Thyroid gland (tissue), 4 donors: ENCODE measurements around the gene ENTPD7. TPM values are rescaled to one million over a fixed set of nuclear protein-coding genes. Genes with fewer than 3 reads are reported as not detected.

Source experiments
- DNase-seq, 2 donors: peaks; one replicate each; pipeline ENCODE4 v3.0.0-alpha.2; 2019
- H3K27ac ChIP-seq, 3 donors: fragments of 200-600 bp; sonication (generic); 1 replicate in 2 of 3; 2 replicates in 1 of 3; pipeline ENCODE4 v1.5.1; 2016 to 2019; ENCODE audit warnings: mild to moderate bottlenecking in 1 of 3, moderate library complexity in 1 of 3
- H3K27me3 ChIP-seq: fragments of 200-600 bp; sonication (generic); one replicate; pipeline ENCODE4 v1.5.1; 2019
- H3K36me3 ChIP-seq, 2 donors: fragments of 200-600 bp; sonication (generic); one replicate each; pipeline ENCODE4 v1.5.1; 2016 to 2019
- H3K4me1 ChIP-seq, 2 donors: fragments of 200-600 bp; sonication (generic); one replicate each; pipeline ENCODE4 v1.5.1; 2017 to 2019
- H3K4me3 ChIP-seq, 3 donors: fragments of 200-600 bp; sonication (generic); replicated peaks in 1 of 3; 1 replicate in 2 of 3; 2 replicates in 1 of 3; pipeline ENCODE4 v1.5.1; 2016; ENCODE audit warnings: mild to moderate bottlenecking in 1 of 3
- H3K9me3 ChIP-seq: fragments of 200-600 bp; sonication (generic); one replicate; pipeline ENCODE4 v1.5.1; 2017
- CTCF ChIP-seq, 6 experiments: fragments of 200-600 bp in 3 of 6; fragments of 450-650 bp in 3 of 6; sonication (generic) in 3 of 6; IDR thresholded peaks; one replicate each; pipeline ENCODE4 v1.5.1; 2016 to 2019; ENCODE audit warnings: antibody characterized with exemption in 6 of 6, mild to moderate bottlenecking in 2 of 6, inconsistent platforms in 1 of 6, moderate library complexity in 1 of 6
- POLR2A ChIP-seq, 2 donors: fragments of 450-650 bp; IDR thresholded peaks; one replicate each; pipeline ENCODE4 v1.6.1; 2017; ENCODE audit warnings: antibody characterized with exemption in 2 of 2, mild to moderate bottlenecking in 2 of 2, moderate library complexity in 1 of 2
- WGBS, 2 donors: methylation state at CpG; one replicate each; pipeline ENCODE4 v1.1.5; 2017; 5-methylcytosine and 5-hydroxymethylcytosine counted together
- intact Hi-C: fragments of 100-400 bp; cut with DNase I; formaldehyde crosslinking; loops from one replicate; pipeline ENCODE4 v1.15.1; 2023
- total RNA-seq, 4 donors: library from RNA; depleted of rRNA; stranded (reverse); fragments of >200 nt; gene quantifications; one replicate each; pipeline ENCODE4 v1.2.3, GENCODE V29; 2016

ENTPD7 gene
- total RNA-seq, 4 donors from 2014 or later, result 7.8 to 13.7 (median 10.2) TPM

- TF ChIP-seq CTCF (IDR thresholded peaks at IDR 0.05) (no peak), POLR2A (IDR thresholded peaks at IDR 0.05) (no peak)
- WGBS, 2 donors, result 89 to 94% methylated on average over 2 of the region's 2 CpGs
- Histone ChIP-seq H3K27me3 (no peaks in the 10 kb centered on the region), H3K4me3 (no peak overlapping the region), H3K27ac (no peak overlapping the region), H3K4me1 (no peaks in the 10 kb centered on the region), H3K36me3 (no peaks in the 10 kb centered on the region), H3K9me3 (no peaks in the 10 kb centered on the region)
- intact Hi-C loops, result no loop called here
- no peak for DNase-seq
Measured at GRCh38 chr10:99647601-99648151, 11.6 kb upstream of the ENTPD7 start.

GRCh38 chr10:99648717-99649116 lies 10.6 kb upstream of the ENTPD7 start:
- WGBS, 2 donors, result 0% methylated on average over 1 of the region's 1 CpG
- Histone ChIP-seq H3K9me3 (no peaks in the 10 kb centered on the region), H3K4me3 (no peak overlapping the region), H3K36me3 (no peaks in the 10 kb centered on the region), H3K27ac (no peak overlapping the region), H3K4me1 (no peaks in the 10 kb centered on the region), H3K27me3 (no peaks in the 10 kb centered on the region)
- DNase-seq, result no peak
- intact Hi-C loops, result no loop called here
- TF ChIP-seq POLR2A (IDR thresholded peaks at IDR 0.05) (no peak), CTCF (IDR thresholded peaks at IDR 0.05) (no peak)

DNA sequence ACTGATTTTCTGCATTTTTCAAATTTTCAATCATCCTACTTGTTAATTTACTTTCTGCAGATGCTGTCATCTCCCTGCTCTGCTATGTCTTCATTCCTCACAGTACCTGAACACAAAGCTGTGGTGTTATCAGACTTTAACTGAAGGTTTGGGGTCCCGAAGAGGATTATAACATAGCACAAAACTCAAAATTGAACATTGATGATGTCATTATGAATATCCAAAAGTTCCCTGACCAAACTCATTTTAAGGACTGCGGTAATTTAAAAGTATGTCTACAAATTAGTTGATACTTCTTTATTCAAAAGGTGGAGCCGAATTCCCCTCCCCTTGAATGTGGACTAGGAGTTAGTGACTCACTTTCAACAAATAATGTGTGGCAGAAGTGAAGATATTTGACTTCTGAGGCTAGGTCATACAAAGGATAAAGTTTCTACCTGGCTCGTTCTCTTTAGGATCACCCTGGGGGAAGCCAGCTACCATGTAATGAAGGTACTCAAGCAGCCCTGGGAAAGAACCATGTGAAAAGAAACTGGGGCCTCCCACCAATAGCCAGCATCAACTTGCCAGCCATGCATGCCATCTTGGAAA lies 6.4 kb upstream of the ENTPD7 start:
- no peak for DNase-seq
- H3K9me3 ChIP-seq, result no peaks in the 10 kb centered on the region
- WGBS, 2 donors, result 87 to 93% methylated on average over 4 of the region's 4 CpGs
- intact Hi-C loops, result no loop called here
- H3K27ac ChIP-seq, result no peak overlapping the region
- H3K36me3 ChIP-seq, result no peaks in the 10 kb centered on the region
- no peaks in the 10 kb centered on the region for H3K4me1 ChIP-seq
- H3K27me3 ChIP-seq, result no peaks in the 10 kb centered on the region
- TF ChIP-seq CTCF (IDR thresholded peaks at IDR 0.05) (no peak), POLR2A (IDR thresholded peaks at IDR 0.05) (no peak)
- no peak overlapping the region for H3K4me3 ChIP-seq

DNA sequence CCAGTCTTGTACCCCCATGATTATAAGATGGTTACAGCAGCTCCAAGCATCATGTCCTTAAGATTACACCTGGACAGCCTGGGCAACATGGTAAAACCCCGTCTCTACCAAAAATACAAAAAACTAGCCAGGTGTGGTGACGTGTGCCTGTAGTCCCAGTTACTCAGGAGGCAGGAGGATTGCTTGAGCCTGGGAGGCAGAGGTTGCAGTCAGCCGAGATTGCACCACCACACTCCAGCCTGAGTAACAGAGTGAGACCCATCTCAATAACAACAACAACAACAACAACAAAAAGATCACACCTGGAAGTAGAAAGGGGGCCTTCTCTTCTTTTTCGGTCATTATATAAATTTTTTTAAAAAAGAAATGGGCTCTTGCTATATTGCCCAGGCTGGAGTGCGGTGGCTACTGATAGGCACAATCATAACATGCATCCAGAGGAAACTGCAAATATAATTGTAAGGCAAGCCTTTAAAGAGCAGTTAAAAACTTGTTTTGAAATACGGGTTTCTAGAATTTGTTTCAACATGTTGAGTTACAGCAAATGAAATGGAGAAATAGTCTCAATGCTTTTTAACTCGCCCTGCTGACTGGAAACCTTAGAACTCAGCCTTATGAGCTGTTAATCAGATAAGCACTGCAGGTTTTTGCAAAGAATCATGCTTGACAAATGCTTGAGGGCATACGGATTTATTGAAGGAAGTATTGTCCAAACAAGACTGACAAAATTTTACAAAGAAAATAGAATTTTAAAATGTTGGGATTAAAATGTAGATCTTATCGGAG lies 4.7 kb upstream of the ENTPD7 start:
- H3K27ac ChIP-seq, result no peak overlapping the region
- intact Hi-C loops, result no loop called here
- 87 to 88% methylated on average over 9 of the region's 9 CpGs for WGBS, 2 donors

More for the DNA sequence above, 4.7 kb upstream of the ENTPD7 start:
- Histone ChIP-seq H3K9me3 (no peaks in the 10 kb centered on the region), H3K4me3 (no peak overlapping the region), H3K27me3 (no peaks in the 10 kb centered on the region), H3K36me3 (no peaks in the 10 kb centered on the region), H3K4me1 (peaks cover 0 to 6% of the 10 kb centered on the region in 2 donors)
- no peak for DNase-seq
- TF ChIP-seq POLR2A (IDR thresholded peaks at IDR 0.05) (no peak), CTCF (IDR thresholded peaks at IDR 0.05) (no peak)
